Hepatocyte (in vitro differentiated cells): ENCODE measurements around the gene RSPO4.

ENCODE experiments used
- EZH2 ChIP-seq: fragments of 200-600 bp; sonication (generic); IDR thresholded peaks from 2 replicates; pipeline ENCODE4 v1.6.1; 2016; ENCODE audit warnings: antibody characterized with exemption, mild to moderate bottlenecking, borderline replicate concordance
- EZH2phosphoT487 ChIP-seq: fragments of 200-600 bp; sonication (generic); IDR thresholded peaks from one replicate; pipeline ENCODE4 v1.6.1; 2018; ENCODE audit warnings: antibody characterized with exemption, mild to moderate bottlenecking, low read depth, moderate library complexity; ENCODE audit not compliant: unreplicated experiment, severe bottlenecking
- TF ChIP-seq, protein P1 (sequence below): fragments of 200-600 bp; sonication (generic); IDR thresholded peaks from 2 replicates; pipeline ENCODE4 v1.5.1; 2016; ENCODE audit warnings: antibody characterized with exemption, mild to moderate bottlenecking; ENCODE audit not compliant: poor library complexity

DNA sequence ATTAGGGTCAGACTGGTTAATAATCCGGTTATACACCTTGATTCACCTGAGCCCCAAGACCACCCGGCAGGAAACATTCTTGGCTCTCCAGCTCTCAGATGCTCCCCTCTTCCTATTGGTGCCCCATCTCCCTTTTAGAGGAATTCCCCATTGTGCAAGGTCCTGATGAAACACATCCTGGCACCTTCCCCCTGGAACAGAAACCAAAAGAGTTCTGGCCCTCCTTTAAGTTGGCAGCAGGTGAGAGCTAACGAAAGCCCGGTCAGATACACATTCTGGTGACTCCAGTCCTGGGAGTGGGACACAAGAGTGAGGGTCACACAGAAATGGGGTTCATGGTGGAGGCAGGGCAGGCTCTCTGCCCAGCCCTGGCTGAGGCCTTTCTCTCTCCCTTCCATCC lies 32.2 kb downstream of the RSPO4 start:
- TF ChIP-seq, protein P1, sequence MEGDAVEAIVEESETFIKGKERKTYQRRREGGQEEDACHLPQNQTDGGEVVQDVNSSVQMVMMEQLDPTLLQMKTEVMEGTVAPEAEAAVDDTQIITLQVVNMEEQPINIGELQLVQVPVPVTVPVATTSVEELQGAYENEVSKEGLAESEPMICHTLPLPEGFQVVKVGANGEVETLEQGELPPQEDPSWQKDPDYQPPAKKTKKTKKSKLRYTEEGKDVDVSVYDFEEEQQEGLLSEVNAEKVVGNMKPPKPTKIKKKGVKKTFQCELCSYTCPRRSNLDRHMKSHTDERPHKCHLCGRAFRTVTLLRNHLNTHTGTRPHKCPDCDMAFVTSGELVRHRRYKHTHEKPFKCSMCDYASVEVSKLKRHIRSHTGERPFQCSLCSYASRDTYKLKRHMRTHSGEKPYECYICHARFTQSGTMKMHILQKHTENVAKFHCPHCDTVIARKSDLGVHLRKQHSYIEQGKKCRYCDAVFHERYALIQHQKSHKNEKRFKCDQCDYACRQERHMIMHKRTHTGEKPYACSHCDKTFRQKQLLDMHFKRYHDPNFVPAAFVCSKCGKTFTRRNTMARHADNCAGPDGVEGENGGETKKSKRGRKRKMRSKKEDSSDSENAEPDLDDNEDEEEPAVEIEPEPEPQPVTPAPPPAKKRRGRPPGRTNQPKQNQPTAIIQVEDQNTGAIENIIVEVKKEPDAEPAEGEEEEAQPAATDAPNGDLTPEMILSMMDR: no peak
- TF ChIP-seq EZH2phosphoT487 (no peak), EZH2 (no peak)
